Stimulated activated CD4-positive, alpha-beta T cell treated with anti-CD3 and anti-CD28 coated beads, TNF-alpha, amount 100 ng/mL, for 4 hours (primary cell): ENCODE data around the gene LIMD2.

Experiments used
- DNase-seq, 3 experiments: peaks; one replicate each; pipeline ENCODE4 v3.0.0-alpha.2; 2020; ENCODE audit warnings: low read depth in 3 of 3

Gene LIMD2

DNA sequence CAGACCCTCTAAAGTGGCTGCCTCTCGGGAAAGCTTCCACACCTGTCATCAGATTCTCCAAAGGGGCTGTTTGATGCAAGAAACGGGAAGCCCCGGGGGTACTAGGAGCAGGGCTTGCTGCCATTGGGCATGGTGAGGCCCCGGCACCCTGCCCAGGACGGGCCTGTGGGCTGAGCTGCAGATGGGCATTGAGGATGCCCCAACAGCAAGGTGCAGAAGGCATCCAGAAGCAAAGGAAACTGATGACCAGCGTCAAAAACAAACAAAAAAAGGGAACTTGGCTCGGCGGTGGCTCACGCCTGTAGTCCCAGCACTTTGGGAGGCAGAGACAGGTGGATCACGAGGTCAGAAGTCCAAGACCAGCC lies 1.5 kb upstream of the LIMD2 start:
- DNase-seq = no peak

DNA sequence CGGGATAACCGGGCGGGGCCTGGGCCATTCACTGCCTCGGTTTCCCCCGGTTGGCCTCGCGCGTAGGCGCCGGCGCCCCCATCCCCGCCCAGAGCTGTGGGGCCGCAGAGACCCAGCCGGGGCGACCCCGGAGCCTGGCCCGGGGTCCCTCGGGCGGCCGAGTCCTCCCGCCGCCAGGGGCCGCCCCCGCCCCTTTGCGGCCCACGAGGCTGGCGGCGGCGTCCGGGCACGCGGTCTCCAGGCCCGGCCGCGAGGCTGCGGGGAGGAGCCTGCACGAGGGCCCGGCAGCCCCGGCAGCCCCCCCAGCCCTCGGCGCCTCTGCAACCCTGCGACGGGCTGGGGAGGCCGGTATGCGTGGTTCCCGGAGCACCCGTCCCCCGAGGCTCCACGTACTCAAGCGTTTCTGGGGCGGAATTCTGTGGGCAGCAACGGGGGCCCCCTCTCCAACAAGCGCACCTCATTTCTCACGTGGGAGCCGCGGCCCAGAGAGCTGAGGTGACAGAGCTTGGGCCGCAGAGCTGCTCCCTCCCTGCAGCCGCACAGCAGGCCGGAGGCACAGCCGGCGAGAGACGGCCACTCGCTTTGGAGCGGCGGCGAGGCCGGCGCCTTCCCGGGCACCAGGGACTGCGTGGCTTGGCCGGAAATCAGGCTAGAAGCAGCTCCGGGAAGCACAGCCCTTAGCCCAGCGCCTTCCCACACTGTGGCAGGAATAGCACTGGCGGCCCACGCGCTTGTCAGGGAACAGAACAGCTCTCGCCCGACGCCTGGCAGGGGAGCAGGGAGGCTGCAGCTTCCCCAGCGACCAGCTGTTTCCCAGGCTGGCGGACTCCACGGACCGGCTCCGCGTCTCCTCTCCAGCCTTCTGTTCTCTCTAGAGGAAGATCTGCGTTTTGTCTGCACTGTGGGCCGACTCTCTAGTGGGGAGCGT lies 867 bp upstream of the LIMD2 start:
- DNase-seq = peak in 1 of 3 experiments; percentile 38

DNA sequence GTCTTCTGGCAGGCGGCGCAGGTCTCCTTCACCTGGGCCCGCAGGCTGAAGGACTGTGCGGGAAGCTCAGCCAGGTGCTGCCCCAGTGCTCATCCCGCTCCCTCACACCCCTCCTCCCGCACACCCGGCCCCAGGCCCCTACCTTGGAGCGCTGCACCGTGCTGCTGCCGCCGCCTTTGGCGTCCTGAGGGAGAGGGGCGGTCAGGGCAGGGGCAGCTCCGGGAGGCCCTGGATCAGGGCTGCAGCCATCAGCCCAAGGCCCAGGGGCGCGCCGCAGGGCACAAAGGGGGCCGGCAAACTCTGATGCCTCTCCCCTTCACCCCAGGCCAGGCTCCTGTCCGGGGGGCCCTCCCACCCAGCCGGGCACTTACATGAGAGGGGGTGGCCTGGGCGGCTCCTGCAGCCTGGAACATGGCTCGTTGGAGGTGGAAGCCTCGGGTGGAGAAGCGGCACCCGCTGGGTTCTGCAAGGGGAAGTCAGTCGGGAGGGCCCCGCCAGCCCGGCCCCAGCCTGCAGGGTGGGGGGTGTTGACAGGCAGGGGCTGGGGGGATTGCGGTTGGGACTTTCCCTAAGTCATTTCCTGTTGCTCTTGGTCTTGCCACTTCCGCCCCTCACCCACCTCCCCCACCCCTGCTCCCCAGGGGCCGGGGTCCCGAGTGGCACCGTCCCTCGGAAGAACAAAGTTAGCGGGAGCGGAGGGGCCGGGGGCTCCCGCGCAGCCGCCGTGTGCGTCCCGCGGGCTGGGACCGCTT lies 863 bp downstream of the LIMD2 start:
- peak; percentile 56 to 74 (median 65) for DNase-seq

DNA sequence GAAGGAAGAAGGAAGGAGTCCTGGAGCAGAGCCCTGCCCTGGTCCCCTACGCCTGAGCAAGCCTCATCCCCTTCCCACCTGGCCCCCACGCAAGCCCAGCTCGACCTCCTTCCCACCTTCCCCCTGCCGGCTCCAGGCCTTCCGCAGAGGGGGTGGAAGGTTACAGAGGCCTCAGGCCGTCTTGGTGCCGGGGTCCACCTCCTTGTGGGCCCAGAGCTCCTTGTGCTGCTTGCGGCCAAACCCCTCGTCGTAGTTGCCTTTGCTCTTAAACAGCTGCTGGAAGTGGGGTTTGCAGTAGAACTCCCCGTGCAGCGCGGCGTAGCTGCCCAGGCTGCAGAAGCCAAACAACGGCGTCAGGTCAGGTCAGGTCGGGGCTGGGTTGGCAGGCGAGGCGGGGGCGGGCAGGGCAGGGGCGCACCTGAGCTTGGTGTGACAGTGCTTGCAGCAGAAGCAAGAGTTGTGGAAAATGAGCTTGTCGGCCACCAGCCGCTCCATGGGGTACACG lies 1.5 kb downstream of the LIMD2 start:
- no peak for DNase-seq

DNA sequence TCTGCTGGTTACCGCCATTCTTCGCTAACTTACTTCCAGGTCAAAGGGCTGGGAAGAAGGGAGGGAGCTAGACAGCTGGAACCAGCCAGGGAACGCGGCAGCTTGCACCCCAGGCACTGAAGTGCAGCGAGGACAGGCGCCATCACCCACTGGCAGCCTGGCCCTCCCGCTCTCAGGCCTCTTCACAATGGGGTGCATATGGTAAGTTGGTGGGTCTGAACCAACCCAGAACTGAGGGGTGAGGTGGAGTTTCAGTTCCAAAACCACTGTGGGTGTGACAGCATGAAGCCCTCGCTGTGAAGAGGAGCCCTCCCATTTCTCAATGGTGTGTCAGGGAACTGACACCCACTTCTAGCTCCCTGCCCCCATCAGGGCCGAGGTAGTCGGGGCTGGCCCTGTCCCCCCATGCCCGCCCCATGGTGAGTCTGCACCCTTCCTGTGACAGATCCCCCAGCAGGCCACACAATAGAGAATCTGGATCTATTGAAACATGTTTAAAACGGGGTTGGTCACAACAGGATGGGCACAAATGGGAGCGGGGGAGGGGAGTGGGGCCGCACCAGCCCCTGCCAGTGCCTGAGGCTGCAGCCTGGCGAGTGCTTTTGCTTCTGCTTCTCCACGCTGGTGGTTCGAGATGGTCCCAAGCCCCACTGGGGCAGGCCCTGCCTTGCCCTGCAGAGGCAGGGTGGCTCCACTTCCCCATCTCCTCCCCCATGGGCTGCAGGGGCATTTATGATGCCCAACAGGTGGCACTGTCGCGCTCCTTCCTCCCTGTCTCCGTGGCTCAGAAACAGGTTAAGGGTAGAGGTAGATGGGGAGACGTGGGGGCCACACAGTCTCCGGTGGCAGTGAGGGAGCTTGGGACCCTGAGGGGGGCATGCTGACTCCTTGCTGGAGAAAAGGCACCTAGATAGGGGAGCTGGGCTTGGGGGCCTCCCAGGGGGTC lies 2.3 kb downstream of the LIMD2 start:
- DNase-seq = peak; percentile 42 to 61 (median 60)

DNA sequence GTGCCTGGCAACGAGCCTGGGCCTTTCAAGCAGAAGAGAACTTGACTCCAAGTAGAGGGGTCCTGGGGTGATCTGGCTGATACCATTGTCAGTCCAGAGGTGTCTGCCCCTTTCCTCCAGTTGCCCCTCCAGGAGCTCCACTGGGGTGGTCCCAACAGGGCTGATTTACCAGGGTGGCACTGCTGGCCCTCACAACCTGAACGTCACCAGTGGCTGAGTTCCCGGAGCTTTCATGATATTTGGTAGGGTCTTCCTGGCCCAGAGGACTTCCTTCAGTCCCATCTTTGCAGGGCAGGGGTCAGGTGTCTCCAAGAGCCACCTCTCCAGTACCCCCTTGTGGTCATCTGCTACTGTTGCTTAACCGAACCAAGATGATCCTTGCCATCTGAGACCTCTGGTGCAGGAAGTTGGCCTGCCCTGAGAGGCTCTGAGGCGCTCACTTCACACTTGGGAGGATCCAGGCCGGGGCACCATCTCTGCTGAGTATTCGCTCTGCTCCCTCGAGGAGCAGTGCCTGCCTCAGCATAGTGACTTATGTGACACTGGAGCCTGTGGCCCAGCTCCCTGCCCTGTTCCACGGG lies 3.5 kb downstream of the LIMD2 start:
- no peak for DNase-seq

DNA sequence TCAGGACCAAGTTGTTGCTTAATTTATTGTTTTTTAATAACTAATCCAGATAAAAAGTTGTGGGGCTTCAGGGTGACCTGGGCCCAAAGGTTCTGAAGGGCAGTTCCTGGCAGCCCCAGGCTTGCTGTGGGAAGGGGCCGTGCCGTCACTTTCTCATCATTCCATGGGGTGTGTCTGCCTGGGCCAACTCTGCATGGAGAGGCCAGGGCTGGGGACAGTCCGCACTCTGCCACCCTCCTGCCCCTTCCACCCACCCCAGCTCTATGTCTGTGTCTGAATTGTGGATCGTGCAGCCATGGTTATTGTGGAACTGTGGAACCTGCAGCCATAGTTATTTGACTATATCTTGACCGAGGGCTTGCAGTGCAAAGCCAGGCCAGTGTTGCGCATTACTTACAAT lies 4.0 kb downstream of the LIMD2 start:
- DNase-seq = no peak

DNA sequence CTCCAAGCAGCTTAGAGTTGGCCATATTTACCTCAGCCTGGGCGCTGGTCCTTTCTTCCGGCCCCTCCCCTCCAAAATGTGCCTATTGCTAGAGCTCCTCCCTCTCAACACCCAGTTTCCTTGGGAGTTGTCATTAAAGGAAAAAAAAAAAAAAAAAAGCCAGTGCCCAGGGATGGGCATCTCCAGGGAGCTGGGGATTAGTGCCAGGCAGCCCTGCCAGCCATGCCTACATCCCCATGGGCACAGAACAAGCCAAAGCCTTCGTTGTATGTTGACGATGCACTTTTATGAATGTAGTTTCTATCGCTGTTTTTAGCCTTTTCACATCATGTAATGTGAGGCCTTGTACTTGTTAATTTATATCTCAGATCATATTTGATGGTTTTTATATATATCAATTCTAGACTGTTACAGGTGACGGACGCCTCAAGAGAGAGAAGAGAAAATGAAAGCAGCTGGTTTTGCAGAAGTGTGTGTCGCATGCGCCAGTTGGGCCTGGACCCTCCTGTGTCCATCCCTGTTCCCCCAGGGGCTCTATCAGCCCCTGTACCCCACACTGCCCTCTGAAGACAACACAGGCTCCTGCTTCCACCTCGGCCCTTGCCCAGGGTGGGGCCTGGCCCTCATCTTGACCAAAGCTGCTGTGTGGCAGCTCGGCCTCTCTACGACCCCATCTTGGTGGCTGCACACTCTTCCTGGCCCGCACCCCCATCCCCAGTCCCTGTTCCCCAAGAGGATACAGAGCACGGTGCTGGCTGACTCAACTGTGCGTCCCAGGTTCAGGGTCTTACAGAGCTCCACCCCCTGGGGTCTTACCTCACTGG lies 4.8 kb downstream of the LIMD2 start:
- no peak for DNase-seq

DNA sequence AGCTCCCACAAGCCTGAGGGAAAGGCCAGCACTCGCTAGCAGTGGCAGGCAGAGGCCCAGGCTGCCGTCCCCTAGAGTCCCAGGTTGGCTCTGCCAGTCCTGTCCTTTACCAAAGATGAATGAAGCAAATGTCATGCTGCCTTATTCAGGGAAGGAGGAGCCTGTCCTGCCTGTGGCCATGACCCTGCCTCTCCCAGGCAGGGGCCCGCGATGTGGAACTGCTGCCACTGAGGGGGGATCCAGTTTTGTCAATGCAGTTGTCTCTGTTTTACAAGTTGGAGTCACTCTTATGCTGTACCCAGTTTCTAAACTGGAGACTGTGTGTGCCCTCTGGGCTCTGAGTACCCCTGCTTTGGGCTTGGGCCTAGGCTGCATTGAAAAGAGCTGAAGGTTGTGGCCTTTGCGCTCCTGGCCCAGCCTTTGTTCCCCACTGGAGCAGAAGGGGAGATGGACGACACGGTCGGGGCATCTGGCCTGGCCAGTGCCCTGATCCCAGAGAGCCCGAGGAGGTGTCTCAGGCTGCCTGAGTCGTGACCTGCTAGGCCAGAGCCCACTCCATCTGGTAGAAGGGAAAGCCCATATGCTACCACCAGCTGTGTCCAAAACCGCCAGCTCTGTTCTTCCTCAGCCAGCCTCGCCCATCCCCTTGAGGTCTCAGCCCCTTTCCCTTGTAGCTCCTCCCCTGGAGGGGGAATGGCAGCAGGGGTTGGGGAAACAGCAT lies 5.5 kb downstream of the LIMD2 start:
- DNase-seq = no peak

DNA sequence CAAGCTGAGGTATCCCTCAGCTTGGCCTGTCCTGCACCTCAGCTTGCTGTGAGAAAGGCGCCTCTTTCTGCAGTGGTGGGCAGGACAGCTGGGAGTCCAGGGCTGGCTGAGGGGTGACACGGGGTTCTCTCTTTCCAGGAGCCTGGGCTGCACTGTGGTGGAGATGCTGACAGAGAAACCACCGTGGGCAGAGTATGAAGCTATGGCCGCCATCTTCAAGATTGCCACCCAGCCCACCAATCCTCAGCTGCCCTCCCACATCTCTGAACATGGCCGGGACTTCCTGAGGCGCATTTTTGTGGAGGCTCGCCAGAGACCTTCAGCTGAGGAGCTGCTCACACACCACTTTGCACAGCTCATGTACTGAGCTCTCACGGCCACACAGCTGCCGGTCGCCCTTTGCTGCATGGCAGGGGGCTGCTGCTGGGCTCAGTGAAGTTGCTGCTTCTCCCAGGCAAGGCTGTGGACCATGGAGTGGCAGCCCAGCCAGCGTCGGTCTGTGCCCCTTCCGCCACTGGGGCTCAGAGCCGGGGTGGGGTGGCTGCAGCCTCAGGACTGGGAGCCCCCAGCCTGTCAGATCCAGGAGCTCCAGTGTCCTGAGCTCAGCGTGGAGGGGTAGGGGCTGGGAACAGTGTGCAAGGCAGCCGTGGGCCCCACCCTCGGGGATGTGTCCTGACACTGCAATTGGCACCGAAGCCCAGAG lies 6.4 kb downstream of the LIMD2 start:
- DNase-seq = no peak

DNA sequence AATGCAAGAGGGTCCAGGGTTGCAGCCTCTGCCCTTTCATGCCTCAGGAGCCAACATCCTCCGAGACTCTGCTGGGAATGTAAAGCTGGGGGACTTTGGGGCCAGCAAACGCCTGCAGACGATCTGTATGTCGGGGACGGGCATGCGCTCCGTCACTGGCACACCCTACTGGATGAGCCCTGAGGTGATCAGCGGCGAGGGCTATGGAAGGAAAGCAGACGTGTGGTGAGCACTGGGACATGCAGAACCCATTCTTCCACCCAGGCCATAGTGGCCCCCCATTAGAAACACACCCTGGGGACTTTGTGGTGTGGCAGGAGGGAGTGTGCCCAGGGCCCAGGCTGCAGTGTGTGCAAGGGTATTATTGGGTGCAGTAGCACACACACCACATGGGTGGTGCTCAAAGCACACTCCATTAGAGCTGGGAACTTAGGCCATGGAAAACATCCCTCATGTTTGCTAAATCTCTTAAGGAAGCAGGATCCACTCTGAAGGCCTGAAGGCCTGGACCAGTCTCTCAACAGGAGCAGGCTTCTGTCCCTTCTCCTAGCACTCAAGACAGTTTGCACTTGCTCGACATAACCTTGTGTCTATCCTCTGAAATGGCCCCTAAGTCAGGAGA lies 7.6 kb downstream of the LIMD2 start:
- DNase-seq = no peak

DNA sequence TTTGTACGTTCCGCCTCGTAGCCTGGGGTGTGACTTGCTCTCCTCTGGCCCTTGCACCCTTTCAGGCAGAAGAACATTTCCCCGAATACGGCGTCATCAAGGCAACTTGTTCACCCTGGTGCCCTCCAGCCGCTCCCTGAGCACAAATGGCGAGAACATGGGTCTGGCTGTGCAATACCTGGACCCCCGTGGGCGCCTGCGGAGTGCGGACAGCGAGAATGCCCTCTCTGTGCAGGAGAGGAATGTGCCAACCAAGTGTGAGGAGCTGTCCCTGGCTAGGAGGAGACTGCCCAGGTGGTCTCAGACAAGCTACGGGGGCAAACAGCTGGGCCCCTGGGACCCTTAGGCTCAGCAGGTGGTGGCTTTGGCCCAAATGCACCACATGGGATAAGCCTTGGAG lies 10.4 kb downstream of the LIMD2 start:
- no peak for DNase-seq

DNA sequence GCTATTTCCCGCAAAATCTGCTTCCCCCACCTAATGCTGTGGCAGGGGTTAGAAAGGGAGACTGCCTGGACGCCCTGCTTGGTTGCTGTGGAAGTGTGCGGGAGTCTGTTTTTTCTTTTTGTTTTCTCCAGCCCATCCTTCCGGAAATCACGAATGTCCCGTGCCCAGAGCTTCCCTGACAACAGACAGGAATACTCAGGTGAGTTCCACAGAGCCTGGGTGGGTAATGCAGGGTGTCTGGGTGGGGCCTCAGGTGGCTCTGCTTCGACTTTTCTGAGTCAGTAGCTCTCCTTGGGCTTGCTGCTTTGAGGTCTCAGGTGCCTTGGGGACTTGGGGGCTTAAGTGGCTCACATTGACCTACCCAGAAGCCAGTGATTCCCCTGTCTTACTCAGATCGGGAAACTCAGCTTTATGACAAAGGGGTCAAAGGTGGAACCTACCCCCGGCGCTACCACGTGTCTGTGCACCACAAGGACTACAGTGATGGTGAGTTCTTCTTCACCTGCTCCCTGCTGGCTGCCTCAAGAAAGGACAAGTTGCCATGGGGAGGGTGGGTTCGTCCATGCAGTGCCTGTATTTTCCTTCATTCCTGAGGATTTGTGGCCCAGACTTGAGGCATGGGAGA lies 11.4 kb downstream of the LIMD2 start:
- DNase-seq = no peak

DNA sequence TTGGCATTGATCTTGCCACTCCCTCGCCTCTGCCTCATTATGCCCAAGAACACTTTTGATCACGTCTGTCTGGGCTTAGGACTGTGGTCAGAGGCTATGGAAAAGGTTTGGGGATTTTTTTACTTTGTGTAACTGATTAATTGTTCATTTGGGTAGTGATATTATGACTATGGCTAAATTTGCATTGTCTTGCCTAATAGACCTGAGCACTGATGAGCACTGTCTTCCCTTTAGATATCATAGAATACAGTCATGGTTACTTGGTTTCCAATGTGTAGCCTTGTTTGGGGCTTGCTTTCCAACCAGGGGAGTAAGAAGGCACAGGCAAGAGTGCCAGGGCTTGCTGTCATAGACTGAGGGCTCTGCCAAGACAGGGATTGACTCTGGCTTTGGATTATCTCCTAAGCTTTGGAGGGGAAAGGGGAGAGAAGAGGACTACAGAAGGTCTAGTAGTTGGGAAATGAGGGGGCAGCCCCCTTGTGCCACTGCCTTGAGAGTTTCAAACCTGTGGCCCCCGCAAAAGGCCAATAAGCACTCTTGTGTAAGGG lies 13.7 kb downstream of the LIMD2 start:
- DNase-seq = no peak

DNA sequence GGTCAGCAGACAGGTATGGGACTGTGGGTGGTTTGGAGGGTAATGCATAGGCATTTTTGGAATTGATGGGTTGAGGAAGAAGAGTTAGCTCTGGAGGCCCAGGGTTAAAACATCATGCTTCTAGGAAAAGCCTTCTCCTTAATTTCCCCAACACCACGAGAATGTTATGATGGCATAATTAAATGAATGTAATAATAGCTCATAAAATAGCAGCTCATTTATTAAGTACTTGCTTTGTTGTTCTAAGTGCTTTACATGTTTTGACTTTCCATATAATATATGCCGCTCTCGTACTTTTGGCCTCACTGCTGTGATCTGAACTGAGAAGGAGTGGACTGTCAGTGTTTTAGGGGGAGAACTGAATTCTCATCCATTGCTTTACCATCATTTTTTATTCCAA lies 14.3 kb downstream of the LIMD2 start:
- no peak for DNase-seq

DNA sequence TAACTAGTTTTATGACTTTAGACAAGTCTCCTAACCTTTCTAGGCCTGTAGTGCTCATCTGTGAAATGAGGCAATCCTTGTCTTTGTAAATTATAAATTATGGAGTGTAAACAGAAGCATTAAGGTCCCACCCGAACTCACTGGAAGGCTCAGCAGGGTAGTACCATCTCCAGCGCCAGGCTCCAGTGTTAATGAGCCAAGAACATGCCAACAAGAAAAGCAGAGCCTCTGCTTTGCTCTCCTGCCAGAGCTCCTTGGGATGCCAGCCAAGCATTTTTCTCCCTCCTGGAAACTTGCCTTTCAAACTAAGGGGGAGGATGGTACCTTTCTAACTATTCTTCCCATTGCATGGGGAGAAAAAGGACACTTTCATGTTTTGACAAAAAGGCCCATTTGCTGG lies 14.9 kb downstream of the LIMD2 start:
- no peak for DNase-seq

DNA sequence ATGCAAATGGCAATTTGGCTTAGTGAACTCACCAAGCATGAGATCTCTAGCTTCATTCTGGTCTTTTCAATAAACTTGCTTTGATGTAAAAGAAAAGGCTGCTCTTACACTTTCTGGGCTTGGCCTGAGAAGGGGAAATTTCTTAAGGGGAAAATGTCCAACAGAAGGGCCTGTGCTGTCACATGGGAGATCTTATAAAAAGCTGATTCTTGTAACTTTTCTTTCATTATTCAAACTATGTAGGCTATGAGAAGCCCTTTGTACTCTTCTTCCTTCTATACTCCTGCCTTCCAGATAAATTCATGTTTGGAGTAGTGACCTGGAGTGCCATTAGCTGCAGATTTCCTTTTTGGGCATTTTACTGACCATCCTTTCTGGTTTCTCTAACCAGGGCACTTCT lies 16.9 kb downstream of the LIMD2 start:
- no peak for DNase-seq

DNA sequence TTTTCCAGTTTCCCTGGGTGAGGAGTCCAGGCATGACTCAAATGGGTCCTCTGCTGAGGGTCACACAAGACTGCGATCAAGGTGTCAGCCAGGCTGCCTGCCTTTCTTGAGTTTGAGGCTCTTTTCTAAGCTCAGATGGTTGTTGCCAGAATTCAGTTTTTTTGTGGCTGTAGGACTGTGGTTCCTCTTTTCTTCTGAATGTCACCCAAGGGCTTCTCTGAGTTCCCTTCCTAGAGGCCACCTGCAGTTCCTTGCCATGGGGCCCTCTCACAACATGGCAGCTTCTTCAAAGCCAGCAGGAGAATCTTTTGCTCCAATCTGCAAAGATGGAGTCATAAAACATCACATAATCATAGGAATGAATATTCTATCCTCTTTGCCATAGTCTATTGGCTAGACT lies 17.5 kb downstream of the LIMD2 start:
- DNase-seq = no peak
